Adrenal gland (tissue), 12 donors: ENCODE data around the gene ABCA13. TPM values are rescaled to one million over a fixed set of nuclear protein-coding genes. Genes with fewer than 3 reads are reported as not detected.

Experiments used
- DNase-seq, 7 donors: peaks; one replicate each; pipeline ENCODE4 v3.0.0-alpha.2; 2019 to 2020
- H3K27ac ChIP-seq, 5 donors: fragments of 200-600 bp; sonication (generic) in 4 of 5; 1 replicate in 3 of 5; 2 replicates in 2 of 5; pipeline versions ENCODE4 v1.5.1 to v1.8.0; 2016 to 2020; ENCODE audit warnings: mild to moderate bottlenecking in 1 of 5
- H3K27me3 ChIP-seq: fragments of 200-600 bp; 2 replicates; pipeline ENCODE4 v1.8.0; 2021
- H3K36me3 ChIP-seq, 2 donors: fragments of 200-600 bp; replicated peaks in 1 of 2; 1 replicate in 1 of 2; 2 replicates in 1 of 2; pipeline versions ENCODE4 v1.5.1 to v1.8.0; 2018 to 2022
- H3K4me1 ChIP-seq, 2 donors: fragments of 200-600 bp; replicated peaks in 1 of 2; 1 replicate in 1 of 2; 2 replicates in 1 of 2; pipeline versions ENCODE4 v1.5.1 to v1.8.0; 2018 to 2021
- H3K4me3 ChIP-seq, 4 donors: fragments of 200-600 bp; sonication (generic) in 3 of 4; one replicate each; pipeline ENCODE4 v1.5.1; 2016 to 2018
- H3K9me3 ChIP-seq, 3 donors: fragments of 200-600 bp; sonication (generic) in 1 of 3; replicated peaks in 1 of 3; 1 replicate in 2 of 3; 2 replicates in 1 of 3; pipeline versions ENCODE4 v1.5.1 to v1.8.0; 2016 to 2021
- CTCF ChIP-seq, 6 experiments: fragments of 450-650 bp in 4 of 6; fragments of 200-600 bp in 2 of 6; sonication (generic) in 1 of 6; IDR thresholded peaks; 1 replicate in 5 of 6; 2 replicates in 1 of 6; pipeline versions ENCODE4 v1.5.1 to v1.8.0; 2016 to 2021; ENCODE audit warnings: antibody characterized with exemption in 6 of 6, mild to moderate bottlenecking in 2 of 6, moderate library complexity in 1 of 6
- POLR2A ChIP-seq, 2 donors: fragments of 450-650 bp; IDR thresholded peaks; one replicate each; pipeline ENCODE4 v1.6.1; 2017; ENCODE audit warnings: antibody characterized with exemption in 2 of 2, mild to moderate bottlenecking in 2 of 2, moderate library complexity in 1 of 2
- WGBS, 4 donors: extraction: QIAGEN DNeasy Blood & Tissue Kit in 2 of 4; methylation state at CpG; one replicate each; pipeline versions ENCODE4 v1.1.5 to v1.1.7; 2013 to 2017; 5-methylcytosine and 5-hydroxymethylcytosine counted together
- intact Hi-C, 2 donors: fragments of 100-400 bp; cut with DNase I; formaldehyde crosslinking; loops; one replicate each; pipeline versions ENCODE4 v1.14.1 to v1.15.0; 2022 to 2023
- polyA plus RNA-seq, 3 donors: library from polyadenylated mRNA; stranded (reverse); fragments of 200-250 nt in 2 of 3; fragments of 350-450 nt in 1 of 3; fragmentation: Illumina TruSeq in 1 of 3; extraction: RNeasy Lipid Tissue Mini Kit (QIAGEN cat#74804) in 1 of 3; gene quantifications; one replicate each; pipeline ENCODE4 v1.2.3, GENCODE V29; 2013 to 2014
- total RNA-seq, 9 donors: library from RNA; depleted of rRNA in 4 of 9; stranded (reverse); fragments of >200 nt in 4 of 9; fragments of 120-200 nt in 1 of 9; fragmentation: NEBNext Ultra II Directional in 1 of 9; extraction: Animal tissue kit (Norgen Biotek cat#: 25700) in 1 of 9; gene quantifications; one replicate each; pipeline versions ENCODE4 v1.1.0 to v1.2.4, GENCODE V29; 2013 to 2023
- donor health status: healthy with polysubstance abuse.
- donor health status: Bipolar disorder and iron deficiency.
- donor health status: DM: yes; HTN: yes; CAD: no.
- donor health status: DM: no; HTN: no; CAD: no.
- donor health status: DM: no; HTN: no; CAD: no.
- donor health status: DM: yes; HTN: yes; CAD: no.

Gene ABCA13
- total and polyA plus RNA-seq, 12 donors = 0.03 to 0.94 (median 0.09) TPM; not detected in 4

- Histone ChIP-seq H3K4me3 (no peak overlapping the region), H3K9me3 (no peaks in the 10 kb centered on the region), H3K27me3 (no peaks in the 10 kb centered on the region), H3K36me3 (no peaks in the 10 kb centered on the region), H3K4me1 (no peaks in the 10 kb centered on the region), H3K27ac (no peak overlapping the region)
- 85 to 87% (median 87%) methylated on average over 2 of the region's 2 CpGs for WGBS, 4 donors
- DNase-seq = no peak
- TF ChIP-seq CTCF (IDR thresholded peaks at IDR 0.05) = no peak
- TF ChIP-seq POLR2A (IDR thresholded peaks at IDR 0.05) = no peak
- intact Hi-C loops = no loop called here
Measured at GRCh38 chr7:48548667-48549066, 377.4 kb downstream of the ABCA13 start.

DNA sequence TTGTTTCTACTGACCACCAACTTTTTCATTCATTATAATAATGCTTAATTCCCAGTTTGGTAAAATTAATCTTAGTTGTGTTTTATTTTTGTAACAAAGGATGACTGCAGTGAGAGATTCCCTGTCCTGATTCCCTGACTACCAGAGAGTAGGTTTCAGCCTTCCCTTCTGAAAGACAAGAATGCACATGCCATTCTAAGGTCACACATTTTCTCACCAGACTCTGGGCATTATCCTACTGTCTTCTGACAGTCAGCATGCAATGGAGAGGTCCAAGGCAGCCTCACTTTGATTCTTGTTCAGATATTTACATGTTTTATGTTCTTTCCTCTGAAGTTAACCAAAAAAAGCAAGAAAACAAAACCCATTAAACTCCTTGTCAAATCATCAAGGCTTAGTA is 380.4 kb downstream of the ABCA13 start:
- Histone ChIP-seq H3K27me3 (no peaks in the 10 kb centered on the region), H3K9me3 (no peaks in the 10 kb centered on the region), H3K27ac (no peak overlapping the region), H3K4me1 (no peaks in the 10 kb centered on the region), H3K36me3 (no peaks in the 10 kb centered on the region), H3K4me3 (no peak overlapping the region)
- DNase-seq = no peak
- no peak for TF ChIP-seq CTCF (IDR thresholded peaks at IDR 0.05)
- TF ChIP-seq POLR2A (IDR thresholded peaks at IDR 0.05) = no peak
- intact Hi-C loops = no loop called here

- WGBS, 4 donors = 34 to 63% (median 56%) methylated on average over 1 of the region's 1 CpG
- TF ChIP-seq POLR2A (IDR thresholded peaks at IDR 0.05) (no peak), CTCF (IDR thresholded peaks at IDR 0.05) (no peak)
Measured at GRCh38 chr7:48563334-48563733, 392.1 kb downstream of the ABCA13 start.

GRCh38 chr7:48575516-48575915 is 404.3 kb downstream of the ABCA13 start:
- intact Hi-C loops = no loop called here
- no peak overlapping the region for H3K4me3 ChIP-seq
- WGBS, 4 donors = 91 to 96% (median 94%) methylated on average over 2 of the region's 2 CpGs
- TF ChIP-seq POLR2A (IDR thresholded peaks at IDR 0.05) = no peak
- TF ChIP-seq CTCF (IDR thresholded peaks at IDR 0.05) = no peak
- no peaks in the 10 kb centered on the region for H3K27me3 ChIP-seq
- H3K27ac ChIP-seq = no peak overlapping the region
- H3K4me1 ChIP-seq = no peaks in the 10 kb centered on the region
- no peaks in the 10 kb centered on the region for H3K36me3 ChIP-seq
- no peak for DNase-seq
- H3K9me3 ChIP-seq = no peaks in the 10 kb centered on the region

More at GRCh38 chr7:48563334-48563733, 392.1 kb downstream of the ABCA13 start:
- intact Hi-C loops = no loop called here
- no peaks in the 10 kb centered on the region for H3K9me3 ChIP-seq
- no peak overlapping the region for H3K4me3 ChIP-seq
- H3K36me3 ChIP-seq = no peaks in the 10 kb centered on the region
- no peaks in the 10 kb centered on the region for H3K4me1 ChIP-seq
- no peak overlapping the region for H3K27ac ChIP-seq
- H3K27me3 ChIP-seq = no peaks in the 10 kb centered on the region
- DNase-seq = no peak
